Heart right ventricle (tissue), 16 donors: ENCODE results near the gene ARHGAP32. TPM values are rescaled to one million over a fixed set of nuclear protein-coding genes. Genes with fewer than 3 reads are reported as not detected.

Experiments used
- ATAC-seq, 8 donors: fragments of 200-7000 bp; cut with Tn5 transposase; one replicate each; pipeline ENCODE4 v1.9.1; 2020; ENCODE audit warnings: mild to moderate bottlenecking in 8 of 8, moderate library complexity in 8 of 8, moderate number of reproducible peaks in 1 of 8
- DNase-seq, 2 donors: peaks; one replicate each; pipeline ENCODE4 v3.0.0-alpha.2; 2020
- H3K27ac ChIP-seq, 10 donors: fragments of 200-600 bp; sonication (generic) in 2 of 10; one replicate each; pipeline versions ENCODE4 v1.5.0 to v1.8.0; 2020 to 2022; ENCODE audit warnings: mild to moderate bottlenecking in 3 of 10
- H3K27me3 ChIP-seq, 7 donors: fragments of 200-600 bp; one replicate each; pipeline ENCODE4 v1.8.0; 2021 to 2022; ENCODE audit warnings: mild to moderate bottlenecking in 2 of 7
- H3K36me3 ChIP-seq, 9 donors: fragments of 200-600 bp; sonication (generic) in 1 of 9; one replicate each; pipeline versions ENCODE4 v1.5.0 to v1.8.0; 2020 to 2022; ENCODE audit warnings: mild to moderate bottlenecking in 2 of 9
- H3K4me1 ChIP-seq, 9 donors: fragments of 200-600 bp; sonication (generic) in 1 of 9; one replicate each; pipeline versions ENCODE4 v1.5.0 to v1.8.0; 2020 to 2022; ENCODE audit warnings: mild to moderate bottlenecking in 4 of 9
- H3K4me3 ChIP-seq, 10 donors: fragments of 200-600 bp; sonication (generic) in 2 of 10; one replicate each; pipeline versions ENCODE4 v1.5.0 to v1.8.0; 2020 to 2022; ENCODE audit warnings: mild to moderate bottlenecking in 7 of 10, moderate library complexity in 2 of 10
- H3K9me3 ChIP-seq, 11 donors: fragments of 200-600 bp in 10 of 11; sonication (generic) in 2 of 11; one replicate each; pipeline versions ENCODE4 v1.5.0 to v1.8.0; 2013 to 2022; ENCODE audit warnings: mild to moderate bottlenecking in 2 of 11, control low read depth in 1 of 11, moderate library complexity in 1 of 11
- WGBS, 2 donors: extraction: QIAGEN DNeasy Blood & Tissue Kit; methylation state at CpG; one replicate each; pipeline ENCODE4 v1.1.7; 2013; ENCODE audit warnings: inconsistent platforms in 1 of 2; 5-methylcytosine and 5-hydroxymethylcytosine counted together
- intact Hi-C, 10 donors: fragments of 100-400 bp; cut with DNase I; formaldehyde crosslinking; loops; one replicate each; pipeline versions ENCODE4 v1.11.1 to v1.14.2; 2022
- polyA plus RNA-seq, 2 donors: library from polyadenylated mRNA; stranded (reverse); fragments of 200-250 nt; gene quantifications; one replicate each; pipeline ENCODE4 v1.2.3, GENCODE V29; 2013
- total RNA-seq, 10 donors: library from RNA; stranded (reverse); fragmentation: NEBNext Ultra II Directional in 3 of 10; extraction: Animal tissue kit (Norgen Biotek cat#: 25700) in 3 of 10; gene quantifications; one replicate each; pipeline versions ENCODE4 v1.2.1 to v1.2.4, GENCODE V29; 2021 to 2023
- TF ChIP-seq, protein P1 (sequence below), 9 donors: fragments of 200-600 bp; sonication (generic) in 2 of 9; IDR thresholded peaks; one replicate each; pipeline versions ENCODE4 v1.5.0 to v1.8.0; 2021 to 2022; ENCODE audit warnings: antibody characterized with exemption in 9 of 9, mild to moderate bottlenecking in 5 of 9, moderate library complexity in 1 of 9
- donor health status: Arrhythmogenic right ventricular cardiomyopathy.
- donor health status: ischemic (EF 13 %, LVEDD 7.1; RV severe dilation, severe dysfunction).
- donor health status: healthy with polysubstance abuse.
- donor health status: DM: no; HTN: yes; CAD: no.
- donor health status: DM: no; HTN: no; CAD: no.
- donor health status: ischemic (EF 25% LVEDD 6.9; RV normal size, moderate dysfunction).
- donor health status: ischemic (EF 25% LVEDD 5.7; RV mildly dilated, moderate dysfunction).
- donor health status: healthy.
- donor health status: DM: yes; HTN: yes; CAD: no.
- donor health status: Ischemic cardiomyopathy.
- donor health status: ischemic (EF 35%, LVEDD 5.7; RV mildly dilated, moderate dysfunction).
- donor health status: nonischemic (EF 11% LVEDD 7.7; RV severe dilation, severe dysfunction).
- donor health status: DM: yes; HTN: yes; CAD: no.
- donor health status: PGD.
- donor health status: ischemic (EF 29% LVEDD 5.4; RV normal size, mild dysfunction).
- donor health status: nonischemic (EF 23%, LVEDD 6.1; RV moderate dilation, normal function).

Gene ARHGAP32
- total and polyA plus RNA-seq, 12 donors = 1.0 to 8.7 (median 4.4) TPM

DNA sequence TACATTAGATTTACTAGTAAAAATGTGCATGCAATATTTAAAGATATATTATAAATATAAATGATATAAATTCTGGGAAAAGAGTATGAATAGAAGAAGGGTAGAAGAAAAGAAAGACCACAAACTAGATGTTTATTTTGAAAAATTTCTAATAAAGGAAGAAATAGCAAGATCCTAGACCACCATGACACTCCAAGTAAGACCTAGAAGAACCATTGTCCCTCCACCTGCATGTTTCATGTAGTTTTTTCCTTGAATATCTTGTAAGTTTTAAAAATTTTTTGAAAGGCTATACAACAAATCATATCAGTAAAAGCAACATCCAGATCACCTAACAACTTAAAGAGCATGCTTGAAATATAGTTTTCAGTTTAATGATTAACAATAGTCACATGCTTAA lies 46.8 kb downstream of the ARHGAP32 start:
- TF ChIP-seq, protein P1, sequence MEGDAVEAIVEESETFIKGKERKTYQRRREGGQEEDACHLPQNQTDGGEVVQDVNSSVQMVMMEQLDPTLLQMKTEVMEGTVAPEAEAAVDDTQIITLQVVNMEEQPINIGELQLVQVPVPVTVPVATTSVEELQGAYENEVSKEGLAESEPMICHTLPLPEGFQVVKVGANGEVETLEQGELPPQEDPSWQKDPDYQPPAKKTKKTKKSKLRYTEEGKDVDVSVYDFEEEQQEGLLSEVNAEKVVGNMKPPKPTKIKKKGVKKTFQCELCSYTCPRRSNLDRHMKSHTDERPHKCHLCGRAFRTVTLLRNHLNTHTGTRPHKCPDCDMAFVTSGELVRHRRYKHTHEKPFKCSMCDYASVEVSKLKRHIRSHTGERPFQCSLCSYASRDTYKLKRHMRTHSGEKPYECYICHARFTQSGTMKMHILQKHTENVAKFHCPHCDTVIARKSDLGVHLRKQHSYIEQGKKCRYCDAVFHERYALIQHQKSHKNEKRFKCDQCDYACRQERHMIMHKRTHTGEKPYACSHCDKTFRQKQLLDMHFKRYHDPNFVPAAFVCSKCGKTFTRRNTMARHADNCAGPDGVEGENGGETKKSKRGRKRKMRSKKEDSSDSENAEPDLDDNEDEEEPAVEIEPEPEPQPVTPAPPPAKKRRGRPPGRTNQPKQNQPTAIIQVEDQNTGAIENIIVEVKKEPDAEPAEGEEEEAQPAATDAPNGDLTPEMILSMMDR (IDR thresholded peaks at IDR 0.05) = no peak
- H3K9me3 ChIP-seq = peaks cover 0 to 23% (median 3%) of the 10 kb centered on the region in 11 donors
- DNase-seq (no peak), ATAC-seq (no peak)
- no peak overlapping the region for H3K4me3 ChIP-seq
- H3K4me1 ChIP-seq = peaks cover 0 to 21% (median 0%) of the 10 kb centered on the region in 9 donors
- intact Hi-C loops = no loop called here
- no peaks in the 10 kb centered on the region for H3K36me3 ChIP-seq
- no peak overlapping the region for H3K27ac ChIP-seq
- H3K27me3 ChIP-seq = no peaks in the 10 kb centered on the region

DNA sequence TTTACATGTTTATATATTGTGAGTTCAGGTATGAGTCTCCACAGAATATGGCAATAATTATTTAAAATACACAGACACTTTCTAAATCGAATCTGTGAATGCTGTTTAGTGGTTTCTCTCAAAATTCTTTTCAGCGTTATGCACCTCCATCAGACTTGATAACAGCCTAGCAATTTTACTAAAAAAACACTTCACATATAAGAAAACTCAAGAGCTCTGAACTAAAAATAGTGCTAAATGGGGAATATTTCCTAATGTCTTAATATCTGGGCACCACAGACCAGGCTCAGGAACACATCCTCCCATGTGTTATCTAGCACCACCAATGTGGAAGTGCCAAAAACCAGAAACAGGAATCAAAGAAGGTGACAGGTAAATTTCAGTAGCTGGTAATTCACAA lies 47.9 kb downstream of the ARHGAP32 start:
- no peaks in the 10 kb centered on the region for H3K36me3 ChIP-seq
- no peaks in the 10 kb centered on the region for H3K27me3 ChIP-seq
- no peak for DNase-seq
- intact Hi-C loops = no loop called here
- H3K9me3 ChIP-seq = peaks cover 0 to 14% (median 0%) of the 10 kb centered on the region in 11 donors
- peaks cover 0 to 21% (median 0%) of the 10 kb centered on the region in 9 donors for H3K4me1 ChIP-seq
- H3K27ac ChIP-seq = peak overlapping the region in 1 of 10 donors; percentile 45
- ATAC-seq = no peak
- 86% methylated on average over 2 of the region's 2 CpGs for WGBS, 2 donors
- TF ChIP-seq, protein P1 (IDR thresholded peaks at IDR 0.05) = no peak
- no peak overlapping the region for H3K4me3 ChIP-seq

DNA sequence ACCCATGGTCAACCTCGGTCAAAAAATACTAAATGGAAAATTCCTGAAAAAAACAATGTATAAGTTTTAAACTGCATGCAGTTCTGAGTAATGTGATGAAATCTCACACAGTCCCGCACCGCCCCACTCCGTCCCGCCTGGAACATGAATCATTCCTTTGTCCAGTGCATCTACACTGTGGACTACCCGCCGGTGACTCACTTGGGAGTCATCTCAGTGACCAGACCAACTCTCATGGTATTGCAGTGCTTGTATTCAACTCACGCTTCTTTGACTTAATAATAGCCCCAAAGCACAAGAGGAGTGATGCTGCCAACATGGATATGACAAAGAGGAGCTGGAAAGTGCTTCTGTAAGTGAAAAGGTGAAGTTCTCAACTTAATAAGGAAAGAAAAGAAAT lies 48.8 kb downstream of the ARHGAP32 start:
- Histone ChIP-seq H3K4me1 (peaks cover 0 to 21% (median 0%) of the 10 kb centered on the region in 9 donors), H3K27ac (peak overlapping the region in 1 of 10 donors; percentile 45), H3K9me3 (peaks cover 0 to 5% (median 0%) of the 10 kb centered on the region in 11 donors), H3K27me3 (no peaks in the 10 kb centered on the region), H3K36me3 (no peaks in the 10 kb centered on the region), H3K4me3 (no peak overlapping the region)
- WGBS, 2 donors = 64 to 73% methylated on average over 8 of the region's 8 CpGs
- ATAC-seq (peak; percentile 54 to 100 (median 80)), DNase-seq (peak; percentile 26 to 51)
- TF ChIP-seq, protein P1 (IDR thresholded peaks at IDR 0.05) = no peak
- intact Hi-C loops = no loop called here

DNA sequence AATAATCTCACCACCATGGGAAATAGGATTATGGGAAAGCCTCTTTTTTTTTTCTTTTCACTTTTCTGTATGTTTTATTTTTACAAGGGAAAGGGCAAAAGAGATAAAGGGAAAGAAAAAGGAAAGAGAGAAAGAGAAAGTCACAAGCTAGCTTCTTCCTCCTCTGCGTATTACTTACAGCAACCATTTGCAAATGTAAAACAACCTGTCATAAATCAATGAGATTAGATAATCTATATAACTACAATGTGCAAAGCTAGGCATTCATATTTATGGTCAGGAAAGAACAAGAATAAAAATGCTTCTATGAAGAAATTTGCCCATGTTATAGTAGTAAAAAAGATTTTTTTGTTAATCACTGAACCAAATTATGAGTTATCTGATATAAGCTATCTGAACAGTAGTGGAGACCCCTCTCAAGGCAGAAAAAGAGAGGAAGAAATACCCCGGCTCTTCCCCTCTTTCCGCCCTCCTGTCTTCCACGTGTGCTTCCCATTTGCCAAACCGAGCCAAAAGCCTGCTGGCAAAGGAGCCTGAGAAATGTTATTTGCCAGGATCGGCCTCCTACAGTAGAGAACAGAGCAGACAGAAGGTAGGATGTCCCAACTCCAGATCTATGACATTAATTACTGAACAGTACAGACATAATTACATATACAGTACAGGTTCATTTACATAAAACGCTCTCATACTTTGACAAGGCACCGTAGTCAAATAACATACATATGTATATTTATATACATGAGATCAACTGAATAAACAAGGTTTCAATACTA lies 50.2 kb downstream of the ARHGAP32 start:
- Histone ChIP-seq H3K4me3 (no peak overlapping the region), H3K27me3 (no peaks in the 10 kb centered on the region), H3K4me1 (peaks cover 0 to 21% (median 0%) of the 10 kb centered on the region in 9 donors), H3K36me3 (no peaks in the 10 kb centered on the region), H3K9me3 (no peaks in the 10 kb centered on the region), H3K27ac (peak overlapping the region in 1 of 10 donors; percentile 45)
- intact Hi-C loops = no loop called here
- TF ChIP-seq, protein P1 (IDR thresholded peaks at IDR 0.05) = no peak
- ATAC-seq = no peak
- DNase-seq = no peak
- 73 to 85% methylated on average over 8 of the region's 8 CpGs for WGBS, 2 donors
